Gastrocnemius medialis (tissue), 4 donors: ENCODE results near the gene APPBP2.

Source experiments
- POLR2A ChIP-seq, 2 donors: fragments of 450-650 bp; IDR thresholded peaks; one replicate each; pipeline ENCODE4 v1.6.1; 2017; ENCODE audit warnings: antibody characterized with exemption in 2 of 2, mild to moderate bottlenecking in 2 of 2, moderate library complexity in 2 of 2
- TF ChIP-seq, protein P1 (sequence below), 5 experiments: fragments of 450-650 bp in 3 of 5; fragments of 200-600 bp in 2 of 5; sonication (generic) in 2 of 5; IDR thresholded peaks in 4 of 5; conservative IDR thresholded peaks in 1 of 5; 1 replicate in 4 of 5; 2 replicates in 1 of 5; pipeline ENCODE4 v1.5.1; 2016 to 2019; ENCODE audit warnings: antibody characterized with exemption in 5 of 5, mild to moderate bottlenecking in 3 of 5, moderate library complexity in 3 of 5

DNA sequence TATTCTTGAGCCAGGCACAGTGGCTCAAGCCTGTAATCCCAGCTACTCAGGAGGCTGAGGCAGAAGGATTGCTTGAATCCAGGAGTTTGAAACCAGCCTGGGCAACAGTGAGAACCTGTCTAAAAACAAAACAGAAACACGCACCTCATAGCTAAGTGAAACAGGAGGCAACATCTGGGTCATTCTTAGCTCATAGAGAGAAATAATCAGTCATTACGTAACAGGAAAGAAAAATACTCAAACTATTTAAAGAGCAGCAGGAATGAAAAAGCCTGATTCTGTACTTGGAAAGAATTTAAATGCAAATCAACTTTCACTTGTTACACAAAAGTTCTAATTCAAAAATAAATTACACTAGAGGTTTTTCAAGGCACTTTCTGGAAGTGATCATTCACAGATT lies 86.5 kb downstream of the APPBP2 start:
- TF ChIP-seq, protein P1, sequence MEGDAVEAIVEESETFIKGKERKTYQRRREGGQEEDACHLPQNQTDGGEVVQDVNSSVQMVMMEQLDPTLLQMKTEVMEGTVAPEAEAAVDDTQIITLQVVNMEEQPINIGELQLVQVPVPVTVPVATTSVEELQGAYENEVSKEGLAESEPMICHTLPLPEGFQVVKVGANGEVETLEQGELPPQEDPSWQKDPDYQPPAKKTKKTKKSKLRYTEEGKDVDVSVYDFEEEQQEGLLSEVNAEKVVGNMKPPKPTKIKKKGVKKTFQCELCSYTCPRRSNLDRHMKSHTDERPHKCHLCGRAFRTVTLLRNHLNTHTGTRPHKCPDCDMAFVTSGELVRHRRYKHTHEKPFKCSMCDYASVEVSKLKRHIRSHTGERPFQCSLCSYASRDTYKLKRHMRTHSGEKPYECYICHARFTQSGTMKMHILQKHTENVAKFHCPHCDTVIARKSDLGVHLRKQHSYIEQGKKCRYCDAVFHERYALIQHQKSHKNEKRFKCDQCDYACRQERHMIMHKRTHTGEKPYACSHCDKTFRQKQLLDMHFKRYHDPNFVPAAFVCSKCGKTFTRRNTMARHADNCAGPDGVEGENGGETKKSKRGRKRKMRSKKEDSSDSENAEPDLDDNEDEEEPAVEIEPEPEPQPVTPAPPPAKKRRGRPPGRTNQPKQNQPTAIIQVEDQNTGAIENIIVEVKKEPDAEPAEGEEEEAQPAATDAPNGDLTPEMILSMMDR (IDR thresholded peaks at IDR 0.05 in 4 of 5, conservative IDR thresholded peaks at IDR 0.05 in 1 of 5), result no peak
- no peak for TF ChIP-seq POLR2A (IDR thresholded peaks at IDR 0.05)
